ENCODE results near the gene TNFAIP8L3.

GRCh38 chr15:51075364-51075763, 19.3 kb downstream of the TNFAIP8L3 start:
- TF ChIP-seq POLR2A (IDR thresholded peaks at IDR 0.05) (no peak), CTCF (IDR thresholded peaks at IDR 0.05) (no peak)
